ENCODE results near the gene FFAR1.

FFAR1 gene

GRCh38 chr19:35340431-35340830 lies 7.3 kb upstream of the FFAR1 start:
- no peak overlapping the region for H3K4me3 ChIP-seq (ENCODE audit: low read depth, low read length)
- TF ChIP-seq CTCF (IDR thresholded peaks at IDR 0.05; ENCODE audit: control insufficient read depth, extremely low read depth, insufficient read depth), result no peak
- no peak for DNase-seq (ENCODE audit: low read depth)

GRCh38 chr19:35341006-35341405 lies 6.7 kb upstream of the FFAR1 start:
- no peak for TF ChIP-seq CTCF (IDR thresholded peaks at IDR 0.05; ENCODE audit: control insufficient read depth, extremely low read depth, insufficient read depth)
- DNase-seq (ENCODE audit: low read depth), result no peak
- H3K4me3 ChIP-seq (ENCODE audit: low read depth, low read length), result no peak overlapping the region

GRCh38 chr19:35341565-35342225 lies 6.0 kb upstream of the FFAR1 start:
- no peak overlapping the region for H3K4me3 ChIP-seq (ENCODE audit: low read depth, low read length)
- DNase-seq (ENCODE audit: low read depth), result no peak
- TF ChIP-seq CTCF (IDR thresholded peaks at IDR 0.05; ENCODE audit: control insufficient read depth, extremely low read depth, insufficient read depth), result no peak

GRCh38 chr19:35342430-35342829 lies 5.3 kb upstream of the FFAR1 start:
- no peak overlapping the region for H3K4me3 ChIP-seq (ENCODE audit: low read depth, low read length)
- no peak for TF ChIP-seq CTCF (IDR thresholded peaks at IDR 0.05; ENCODE audit: control insufficient read depth, extremely low read depth, insufficient read depth)
- DNase-seq (ENCODE audit: low read depth), result no peak

GRCh38 chr19:35344511-35345031 lies 3.1 kb upstream of the FFAR1 start:
- no peak overlapping the region for H3K4me3 ChIP-seq (ENCODE audit: low read depth, low read length)
- DNase-seq (ENCODE audit: low read depth), result no peak
- no peak for TF ChIP-seq CTCF (IDR thresholded peaks at IDR 0.05; ENCODE audit: control insufficient read depth, extremely low read depth, insufficient read depth)

GRCh38 chr19:35345671-35346111 lies 2.0 kb upstream of the FFAR1 start:
- no peak for DNase-seq (ENCODE audit: low read depth)
- no peak overlapping the region for H3K4me3 ChIP-seq (ENCODE audit: low read depth, low read length)
- TF ChIP-seq CTCF (IDR thresholded peaks at IDR 0.05; ENCODE audit: control insufficient read depth, extremely low read depth, insufficient read depth), result no peak

Data from LNCaP clone FGC (cell line).